HG03060 (cell line): ENCODE results near the gene ERMAP.
"Not testable (repeated sequence)": the region's sequence is repeated elsewhere in the genome, so short reads cannot be mapped to it uniquely, and the experiment has no call there.

ENCODE experiments used
- ATAC-seq: cut with Tn5 transposase; IDR thresholded peaks from one replicate; pipeline ENCODE4 v1.9.1; 2021; ENCODE audit warnings: low read depth, moderate number of reproducible peaks; ENCODE audit not compliant: unreplicated experiment

Gene ERMAP

DNA sequence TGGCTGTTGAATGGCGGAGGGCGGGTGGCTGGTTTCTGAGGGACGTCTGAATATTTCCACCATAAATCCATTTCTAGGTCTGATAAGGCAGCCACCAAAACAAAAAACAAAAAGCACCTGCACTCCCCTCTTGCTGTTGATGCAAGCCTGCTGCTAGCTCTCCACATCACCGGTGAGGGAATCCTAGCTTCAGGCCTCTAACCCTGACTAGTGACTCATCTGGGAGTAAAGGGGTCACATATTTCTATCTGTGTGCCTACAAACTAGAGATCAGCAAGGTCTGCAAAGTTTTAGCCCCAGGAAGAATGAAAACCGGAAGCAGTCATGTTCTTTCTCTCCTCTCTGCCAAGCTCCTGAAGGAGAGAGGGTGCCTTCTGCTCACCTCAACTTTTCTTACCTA, 10.3 kb upstream of the ERMAP start:
- no peak for ATAC-seq

DNA sequence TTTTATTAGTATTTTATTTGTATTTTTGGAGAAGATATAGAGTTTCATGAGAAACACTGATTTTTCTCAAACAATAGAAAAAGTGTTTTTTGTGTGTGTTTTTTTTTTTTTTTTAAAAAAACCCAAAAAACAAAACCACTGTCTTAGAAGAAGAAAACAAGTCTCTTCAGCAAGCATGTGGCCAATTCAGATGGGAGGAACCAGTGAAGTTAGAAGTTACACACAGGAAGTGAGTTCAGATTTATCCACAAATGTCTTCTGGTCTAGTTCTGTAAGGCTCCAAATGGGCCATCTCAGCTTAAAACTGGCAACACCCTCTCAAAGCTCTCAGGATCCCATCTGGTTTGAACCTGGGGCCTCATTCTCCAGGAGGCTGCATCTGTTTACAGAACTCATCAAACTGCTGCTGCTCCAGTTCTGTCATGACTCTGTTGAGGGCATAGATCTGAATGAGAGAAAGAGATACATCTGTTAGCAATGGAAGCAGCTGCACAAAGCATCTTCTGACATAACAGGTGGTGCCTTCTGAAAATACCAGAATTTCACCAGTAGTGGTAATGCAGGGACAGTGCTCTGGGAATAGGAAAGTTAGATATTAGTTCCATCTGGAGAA, 9.8 kb upstream of the ERMAP start:
- ATAC-seq = no peak

- not testable (repeated sequence) for ATAC-seq
Measured at GRCh38 chr1:42814815-42815214, 2.1 kb upstream of the ERMAP start.

DNA sequence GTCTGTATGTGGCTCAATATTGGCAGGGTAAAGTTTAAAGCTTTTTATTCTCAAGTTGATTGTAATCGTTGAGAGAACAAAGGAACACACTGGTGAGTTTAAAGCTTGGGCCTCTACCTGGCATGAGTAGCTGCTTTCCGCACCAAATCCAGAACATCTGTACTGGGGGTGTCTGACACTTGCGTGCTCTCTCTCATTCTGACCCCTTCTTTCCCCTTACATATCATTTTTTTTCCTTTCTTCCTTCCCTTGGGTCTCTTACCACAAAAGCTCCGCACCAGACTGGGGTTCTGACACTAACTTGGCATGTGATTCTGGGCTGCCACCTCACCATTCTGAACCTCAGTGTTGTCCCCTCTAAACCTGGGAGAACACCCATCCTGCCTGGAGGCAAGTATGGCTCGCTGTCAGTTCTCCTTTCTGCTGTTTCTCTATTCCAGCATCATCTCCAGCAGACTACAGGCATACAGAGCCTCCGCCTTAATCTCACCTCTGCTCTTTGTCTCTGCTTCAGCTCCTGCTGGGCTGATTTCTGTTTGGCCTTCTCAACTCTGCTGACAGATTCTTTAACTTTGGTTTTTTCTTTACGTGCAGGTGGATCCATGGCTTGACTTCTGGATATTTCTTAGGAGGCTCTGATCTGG, 859 bp upstream of the ERMAP start:
- no peak for ATAC-seq

GRCh38 chr1:42817440-42817767, 482 bp downstream of the ERMAP start:
- ATAC-seq = no peak

- no peak for ATAC-seq
Measured at GRCh38 chr1:42817976-42818375, 1.1 kb downstream of the ERMAP start.

- ATAC-seq = no peak
Measured at GRCh38 chr1:42820813-42821212, 3.9 kb downstream of the ERMAP start.

GRCh38 chr1:42821690-42822089, 4.8 kb downstream of the ERMAP start:
- ATAC-seq = no peak

DNA sequence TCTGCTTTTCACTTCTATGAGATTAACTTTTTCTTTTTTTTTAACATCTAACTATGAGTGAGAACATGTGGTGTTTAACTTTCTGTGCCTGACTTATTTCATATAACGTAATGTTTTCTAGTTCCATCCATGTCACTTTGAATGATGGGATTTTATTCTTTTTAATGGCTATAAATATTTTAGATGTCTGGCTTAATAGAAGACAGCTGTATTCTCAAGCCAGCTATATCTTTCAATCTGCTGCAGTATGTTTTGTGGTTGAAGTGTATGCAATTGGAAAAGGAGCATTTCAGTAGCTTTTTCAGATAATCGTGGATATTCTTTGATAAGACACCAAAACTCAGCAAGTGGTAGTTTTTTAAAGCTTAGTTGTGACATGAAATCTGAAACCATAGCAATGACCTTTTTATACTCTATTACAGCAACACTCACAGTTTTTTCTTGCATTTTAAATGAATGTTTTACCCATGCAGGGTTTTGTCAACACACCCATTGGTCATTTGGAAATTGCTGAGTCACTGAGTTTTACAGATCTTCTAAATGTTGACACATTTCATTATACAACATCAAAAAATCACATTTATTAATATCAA, 6.0 kb downstream of the ERMAP start:
- ATAC-seq = no peak

- ATAC-seq = no peak
Measured at GRCh38 chr1:42824481-42825035, 7.6 kb downstream of the ERMAP start.

GRCh38 chr1:42825036-42825851, 8.3 kb downstream of the ERMAP start:
- ATAC-seq = no peak

- ATAC-seq = no peak
Measured at GRCh38 chr1:42830631-42831030, 13.7 kb downstream of the ERMAP start.

DNA sequence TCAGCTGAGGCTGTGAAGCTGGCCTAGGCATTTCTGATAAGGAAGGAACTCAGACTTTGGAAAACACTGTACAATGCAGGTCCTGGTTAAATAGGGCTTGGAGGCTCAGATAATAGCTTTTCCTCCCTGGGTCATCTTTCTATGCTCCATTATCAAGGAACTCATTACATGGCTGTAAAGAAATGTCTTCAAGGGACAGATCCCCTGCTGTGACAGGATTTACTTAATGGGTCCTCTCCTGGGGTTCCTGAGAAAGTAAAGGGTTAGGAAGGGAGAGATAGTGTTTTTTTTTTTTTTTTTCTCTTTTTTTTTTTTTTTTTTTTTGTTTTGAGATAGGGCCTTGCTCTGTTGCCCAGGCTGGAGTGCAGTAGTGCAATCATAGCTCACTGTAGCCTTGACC, 14.4 kb downstream of the ERMAP start:
- no peak for ATAC-seq

GRCh38 chr1:42832641-42833240, 15.8 kb downstream of the ERMAP start:
- no peak for ATAC-seq

DNA sequence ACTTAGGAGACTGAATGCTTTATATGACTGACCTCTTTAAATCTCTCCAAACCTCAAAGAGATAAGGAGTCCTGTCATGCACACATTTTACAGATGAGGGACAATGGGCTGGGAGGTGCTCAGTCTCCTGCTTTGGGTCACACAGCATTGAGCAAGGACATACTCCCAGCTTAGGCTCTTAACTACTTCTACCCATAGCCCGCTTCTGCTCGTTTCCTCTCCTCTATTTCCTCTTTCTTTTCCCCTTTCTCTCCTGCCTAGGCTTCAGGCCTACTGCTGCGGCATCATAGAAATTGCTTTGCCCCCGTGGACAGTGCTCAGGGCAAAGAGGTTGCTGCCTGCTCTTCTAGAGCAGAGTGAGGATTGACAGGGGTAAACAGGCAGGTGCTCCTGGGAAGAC, 17.1 kb downstream of the ERMAP start:
- ATAC-seq = no peak

GRCh38 chr1:42834803-42835202, 17.9 kb downstream of the ERMAP start:
- ATAC-seq = no peak

- no peak for ATAC-seq
Measured at GRCh38 chr1:42835422-42835821, 18.5 kb downstream of the ERMAP start.

GRCh38 chr1:42837709-42838108, 20.8 kb downstream of the ERMAP start:
- ATAC-seq = no peak

GRCh38 chr1:42838482-42839190, 21.7 kb downstream of the ERMAP start:
- no peak for ATAC-seq

DNA sequence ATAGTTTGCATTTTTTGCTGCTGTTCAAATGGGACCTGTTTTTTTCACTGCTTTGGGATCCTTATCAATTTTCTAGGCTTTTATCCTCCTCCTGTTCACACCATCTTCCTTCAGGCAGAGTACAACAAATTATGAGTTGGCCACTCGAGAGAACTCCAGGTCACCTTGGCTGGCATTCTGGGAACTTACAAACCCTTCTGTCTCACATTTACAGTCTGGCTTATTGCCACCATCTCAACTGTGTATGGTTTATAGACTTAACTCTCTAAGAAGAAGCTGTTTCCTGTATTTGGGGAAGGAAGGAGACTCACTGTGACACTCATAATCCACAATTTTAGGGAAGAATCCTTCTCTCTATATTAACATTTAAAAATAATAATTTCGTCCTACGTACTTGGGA, 24.1 kb downstream of the ERMAP start:
- no peak for ATAC-seq
